Hematopoietic multipotent progenitor cell treated with erythropoietin and hydrocortisone succinate and interleukin-3 and kit ligand, for 4 days (in vitro differentiated cells): ENCODE data around the gene ABCC3.
"Not testable (repeated sequence)": the region's sequence is repeated elsewhere in the genome, so short reads cannot be mapped to it uniquely, and the experiment has no call there.

Experiments used
- DNase-seq: peaks from one replicate; pipeline ENCODE4 v3.0.0-alpha.2; 2015

Gene ABCC3

DNA sequence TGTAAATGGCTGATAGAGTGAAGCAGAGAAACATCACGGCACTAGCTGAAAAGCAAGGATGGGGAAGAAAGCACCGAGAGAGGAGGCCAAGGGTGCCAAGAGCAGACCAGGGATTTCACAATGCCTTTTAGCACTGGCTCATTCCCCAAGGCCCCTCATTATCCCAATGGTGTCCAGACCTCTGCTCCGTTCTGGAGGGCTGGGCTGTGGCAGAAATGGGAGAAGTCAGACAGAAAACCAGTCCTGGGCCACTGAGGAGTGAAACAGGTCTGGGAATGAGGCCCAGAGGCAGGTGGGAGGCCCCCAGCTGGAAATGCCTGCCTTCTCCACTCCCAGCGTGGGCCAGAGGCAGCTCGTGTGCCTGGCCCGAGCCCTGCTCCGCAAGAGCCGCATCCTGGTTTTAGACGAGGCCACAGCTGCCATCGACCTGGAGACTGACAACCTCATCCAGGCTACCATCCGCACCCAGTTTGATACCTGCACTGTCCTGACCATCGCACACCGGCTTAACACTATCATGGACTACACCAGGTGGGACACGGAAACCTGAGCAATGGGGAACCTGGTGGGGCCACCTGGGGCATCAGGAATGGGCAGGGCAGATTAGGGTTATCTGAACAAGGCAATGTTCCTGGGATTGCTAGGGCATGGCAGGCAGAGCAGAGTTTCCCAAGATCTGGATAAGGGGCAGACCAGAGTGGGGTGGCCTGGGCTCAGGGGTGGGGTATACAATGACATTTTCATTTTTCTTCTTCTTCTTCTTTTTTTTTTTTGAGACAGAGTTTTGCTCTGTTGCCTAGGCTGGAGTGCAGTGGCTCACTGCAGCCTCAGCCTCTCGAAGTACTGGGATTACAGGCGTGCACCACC is 52.8 kb downstream of the ABCC3 start:
- no peak for DNase-seq

DNA sequence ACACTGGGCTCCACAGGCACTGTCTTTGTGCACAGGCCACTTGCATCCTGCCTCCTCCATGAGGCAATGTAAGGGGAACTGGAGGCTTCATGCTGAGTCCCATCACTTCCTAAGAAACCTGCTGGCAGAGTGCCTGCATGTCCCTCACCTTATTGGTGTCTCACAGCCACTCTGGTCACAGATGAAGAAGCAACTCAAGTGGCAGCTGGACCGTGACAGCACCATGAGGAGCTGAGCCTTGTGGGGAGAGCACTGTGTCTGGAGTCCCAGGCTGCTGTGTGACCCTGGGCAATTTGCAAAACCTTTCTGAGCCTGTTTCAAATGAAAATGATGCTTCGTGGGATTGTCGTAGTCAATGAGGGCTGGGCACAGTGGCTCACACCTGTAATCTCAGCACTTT is 53.6 kb downstream of the ABCC3 start:
- no peak for DNase-seq

DNA sequence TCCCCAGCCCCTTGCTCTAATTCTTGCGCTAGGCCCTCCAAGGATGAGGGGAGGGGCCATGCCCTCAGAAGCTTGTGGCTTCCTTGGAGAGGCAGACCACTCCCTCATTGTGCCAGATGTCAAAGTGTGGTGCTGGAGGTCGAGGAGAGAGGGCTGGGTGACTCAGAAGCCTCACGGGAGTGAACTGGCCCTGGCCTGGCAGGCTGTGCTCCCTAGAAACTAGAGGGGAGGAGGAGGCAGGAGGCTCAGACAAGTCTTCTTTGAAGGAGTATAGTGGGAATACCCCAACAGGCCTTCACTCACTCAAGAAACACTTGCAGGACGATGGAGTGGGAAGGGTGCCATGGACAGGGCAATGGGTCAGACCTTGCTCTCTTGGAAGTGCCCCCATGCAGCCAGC is 54.6 kb downstream of the ABCC3 start:
- DNase-seq: peak; percentile 37

DNA sequence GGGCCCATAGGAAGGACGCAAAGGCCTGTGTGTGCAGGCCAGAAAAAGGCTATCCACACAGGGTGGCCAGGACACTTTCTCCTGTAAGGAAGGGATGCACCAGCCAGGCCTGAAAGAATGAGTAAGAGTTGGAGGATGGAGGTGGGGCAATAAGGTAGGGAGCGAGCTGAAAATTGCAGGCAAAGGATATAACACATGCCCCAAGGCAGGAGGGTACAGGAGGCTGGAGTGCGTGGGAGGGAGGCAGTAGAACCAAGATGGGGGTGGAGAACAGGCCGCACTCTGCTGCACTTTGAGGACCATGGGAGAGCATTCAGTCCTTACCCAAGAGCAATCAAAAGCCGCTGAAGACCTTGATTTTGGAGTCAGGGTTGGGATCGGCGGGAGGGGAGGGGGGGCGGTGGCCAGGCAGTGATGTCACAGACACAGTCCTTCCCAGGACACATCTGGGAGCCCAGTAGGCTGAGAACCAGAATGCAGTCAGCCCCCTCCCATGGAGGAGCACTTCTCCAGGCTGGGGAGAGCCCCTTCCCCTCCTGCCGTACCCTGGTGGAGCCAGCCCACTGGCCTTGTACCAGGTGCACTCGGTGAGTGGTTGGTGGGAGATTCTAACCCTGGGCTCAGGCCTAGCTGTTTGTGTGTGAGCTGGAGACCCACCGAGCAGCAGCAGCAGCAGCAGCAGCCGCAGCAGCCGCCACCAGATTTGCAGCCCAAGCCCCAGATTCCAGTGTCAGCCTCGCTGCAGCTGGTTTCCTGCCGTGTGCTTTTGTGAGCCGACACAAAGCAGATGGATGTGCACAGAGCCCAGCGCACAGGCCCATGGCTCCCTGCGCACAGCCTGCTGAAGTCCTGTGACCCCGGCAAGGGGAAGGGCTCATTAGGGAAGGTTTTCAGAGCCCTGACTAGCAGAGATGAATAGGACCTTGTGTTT is 55.5 kb downstream of the ABCC3 start:
- no peak for DNase-seq

DNA sequence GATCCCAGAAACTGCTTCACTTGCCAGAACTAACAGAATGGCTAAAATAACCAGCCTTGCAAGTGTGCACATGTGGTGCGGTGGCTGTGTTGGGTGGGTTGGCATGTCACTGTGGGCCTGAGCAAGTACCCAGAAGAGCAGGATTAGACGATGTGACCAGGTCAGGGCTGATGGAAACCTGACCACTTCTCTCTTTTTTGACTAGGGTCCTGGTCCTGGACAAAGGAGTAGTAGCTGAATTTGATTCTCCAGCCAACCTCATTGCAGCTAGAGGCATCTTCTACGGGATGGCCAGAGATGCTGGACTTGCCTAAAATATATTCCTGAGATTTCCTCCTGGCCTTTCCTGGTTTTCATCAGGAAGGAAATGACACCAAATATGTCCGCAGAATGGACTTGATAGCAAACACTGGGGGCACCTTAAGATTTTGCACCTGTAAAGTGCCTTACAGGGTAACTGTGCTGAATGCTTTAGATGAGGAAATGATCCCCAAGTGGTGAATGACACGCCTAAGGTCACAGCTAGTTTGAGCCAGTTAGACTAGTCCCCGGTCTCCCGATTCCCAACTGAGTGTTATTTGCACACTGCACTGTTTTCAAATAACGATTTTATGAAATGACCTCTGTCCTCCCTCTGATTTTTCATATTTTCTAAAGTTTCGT is 56.3 kb downstream of the ABCC3 start:
- DNase-seq: no peak

DNA sequence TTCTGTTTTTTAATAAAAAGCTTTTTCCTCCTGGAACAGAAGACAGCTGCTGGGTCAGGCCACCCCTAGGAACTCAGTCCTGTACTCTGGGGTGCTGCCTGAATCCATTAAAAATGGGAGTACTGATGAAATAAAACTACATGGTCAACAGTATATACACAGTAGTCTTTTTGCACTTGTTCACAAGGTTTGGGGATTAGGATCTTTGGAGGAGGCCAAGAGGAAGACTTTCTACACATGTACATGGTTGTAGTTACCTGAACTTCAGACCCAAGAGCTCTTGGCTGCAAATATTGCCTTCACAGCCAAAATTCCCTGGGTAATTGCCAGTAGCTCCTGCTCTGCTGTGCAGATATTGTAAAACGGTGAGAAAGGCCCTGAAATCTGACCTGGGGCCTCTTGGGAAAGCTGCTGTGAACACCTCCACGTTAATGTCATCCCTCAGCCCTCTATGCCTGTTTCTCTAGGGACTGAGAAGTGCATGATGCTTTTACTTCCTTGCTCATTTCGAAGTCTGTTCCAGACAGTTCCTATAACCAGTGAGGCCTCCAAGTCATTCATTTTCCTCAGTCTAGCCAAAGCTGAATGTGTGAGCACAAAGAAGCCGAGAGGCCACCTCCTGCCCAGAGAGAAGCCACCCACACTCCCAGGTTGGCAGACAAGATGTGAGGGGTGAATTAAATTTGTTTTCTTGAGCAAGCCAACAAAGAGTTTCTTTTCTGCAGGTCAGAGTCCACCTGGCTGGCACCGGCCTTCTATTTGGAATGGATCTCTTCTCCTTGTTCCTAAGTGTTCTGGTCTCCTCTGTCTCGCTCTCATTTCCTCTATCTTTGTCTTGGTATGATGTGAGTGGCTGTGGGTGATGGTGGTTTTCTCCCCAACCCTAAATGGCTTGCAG is 57.1 kb downstream of the ABCC3 start:
- no peak for DNase-seq

DNA sequence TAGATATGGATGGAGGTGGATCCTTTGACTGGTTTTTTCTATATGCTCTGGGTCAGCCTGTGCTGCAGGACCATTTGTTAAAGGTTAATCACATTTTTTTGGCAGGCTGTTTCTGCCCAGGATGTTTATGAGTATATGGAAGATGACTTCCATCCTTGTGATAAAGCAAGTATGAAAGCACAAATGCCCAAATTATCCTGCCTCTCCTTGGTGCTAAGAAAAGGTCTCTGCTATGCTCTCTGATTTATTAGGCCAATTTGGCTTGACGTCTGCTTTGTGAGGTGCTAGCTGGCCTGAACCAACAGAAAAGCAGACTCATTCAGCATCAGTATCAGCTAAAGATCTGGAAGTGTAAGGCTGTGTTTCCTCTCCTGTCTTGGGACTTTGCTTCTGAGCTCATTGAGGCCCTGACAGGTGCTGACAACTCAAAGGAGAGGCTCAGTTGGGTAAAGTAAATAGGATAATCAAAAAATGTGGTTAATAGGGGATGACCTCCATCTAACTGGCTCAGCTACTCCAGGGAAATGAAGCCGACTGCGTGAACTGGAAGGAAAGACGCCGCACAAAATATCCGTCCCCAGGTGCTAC is 57.9 kb downstream of the ABCC3 start:
- no peak for DNase-seq

DNA sequence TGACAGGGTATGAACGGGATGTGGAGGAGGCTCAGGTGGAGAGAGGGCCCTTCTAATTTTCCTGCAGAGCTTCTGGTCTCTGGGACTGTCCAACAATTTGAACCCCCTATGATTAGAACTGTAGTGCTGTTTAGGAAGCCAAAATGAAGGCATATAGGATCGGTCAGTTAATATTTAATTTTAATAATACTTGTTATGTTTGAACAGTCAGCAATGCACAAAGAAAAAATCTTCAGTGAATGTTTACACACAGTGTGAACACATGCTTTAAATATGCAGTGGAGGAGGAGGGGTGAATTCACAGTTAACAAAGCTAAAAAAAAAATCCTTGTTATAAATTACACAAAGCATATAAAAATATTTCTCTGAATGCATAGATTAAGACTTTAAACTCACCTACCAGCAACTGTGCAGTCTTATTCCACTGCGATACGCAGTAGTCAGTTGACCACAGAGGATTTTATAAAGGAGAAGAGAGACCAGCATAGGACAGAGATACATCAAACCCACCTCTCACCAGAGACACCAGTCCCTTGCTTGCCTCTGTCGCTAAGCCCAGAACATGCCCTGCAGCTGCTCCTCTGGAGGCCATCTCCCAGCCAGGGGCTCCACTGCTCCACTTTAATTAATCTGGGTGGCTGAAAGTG is 58.5 kb downstream of the ABCC3 start:
- no peak for DNase-seq

DNA sequence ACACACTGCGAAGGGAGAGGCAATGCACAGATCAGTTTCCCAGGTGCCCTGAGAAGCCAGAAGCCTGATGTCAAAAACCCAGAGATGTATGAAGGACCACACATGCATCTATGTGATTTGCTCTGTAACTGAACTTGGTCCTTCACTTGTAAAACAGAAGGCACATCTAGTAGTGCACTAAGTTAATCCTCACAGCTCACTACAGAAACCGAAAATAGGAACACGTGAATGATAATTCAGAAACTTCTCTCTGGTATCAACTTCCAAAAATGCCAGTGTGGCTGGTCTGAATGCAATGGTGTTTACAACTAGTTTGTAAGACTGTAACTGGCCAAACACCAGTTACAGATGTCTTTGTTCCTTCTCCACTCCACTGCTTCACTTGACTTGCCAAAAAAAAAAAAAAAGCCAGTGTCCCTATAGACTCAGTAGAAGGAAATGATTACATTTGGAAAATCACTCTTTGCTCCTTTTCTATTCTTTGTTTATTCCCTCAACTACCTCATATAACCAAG is 61.7 kb downstream of the ABCC3 start:
- DNase-seq: no peak

DNA sequence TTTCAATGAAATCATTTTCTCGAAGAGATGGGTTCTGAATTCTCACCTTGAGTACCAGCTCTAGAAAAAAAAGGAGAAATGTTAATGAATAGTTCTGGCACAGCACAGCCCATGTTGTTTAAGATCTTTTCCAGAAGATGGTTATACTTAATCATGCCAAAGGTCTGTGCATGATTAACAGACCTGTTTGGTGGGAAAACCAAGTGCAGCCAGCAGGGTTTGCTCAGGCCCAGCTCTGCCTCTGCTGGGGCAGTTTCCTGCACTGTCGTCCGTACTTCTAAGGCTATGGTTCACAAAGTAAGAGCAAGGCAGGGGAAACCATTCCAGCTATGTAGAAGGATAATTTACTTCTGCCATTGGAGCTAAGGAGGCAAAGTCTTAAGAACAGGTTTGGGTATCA is 62.4 kb downstream of the ABCC3 start:
- no peak for DNase-seq

DNA sequence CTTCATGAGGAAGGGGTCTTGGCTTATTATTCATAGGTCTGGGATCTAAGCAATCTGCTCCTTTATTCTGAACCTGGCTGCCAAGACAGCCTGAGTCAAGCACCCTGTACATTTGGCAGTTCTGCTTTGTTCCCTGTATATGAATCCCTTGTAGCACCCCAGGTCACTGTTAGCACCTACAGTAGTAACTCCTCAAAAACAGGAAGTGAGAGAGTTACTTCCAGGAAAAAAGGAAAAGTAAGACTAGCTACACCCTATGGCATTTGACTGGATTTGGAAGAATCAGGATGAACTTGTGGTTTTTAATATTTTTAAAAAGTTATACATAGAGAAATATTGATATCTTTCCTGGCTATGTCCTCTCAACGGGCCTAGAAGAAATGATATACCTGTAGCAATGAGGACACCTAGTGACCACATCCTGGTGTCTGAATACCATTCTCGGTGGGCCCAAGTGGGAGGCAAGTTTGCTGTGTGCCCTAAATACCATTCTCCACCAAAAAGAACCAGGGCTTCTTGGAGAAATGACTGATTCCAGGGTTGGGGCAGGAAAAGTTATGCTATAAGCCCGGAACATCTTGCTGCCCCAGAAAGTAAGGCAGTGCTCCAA is 63.1 kb downstream of the ABCC3 start:
- no peak for DNase-seq

DNA sequence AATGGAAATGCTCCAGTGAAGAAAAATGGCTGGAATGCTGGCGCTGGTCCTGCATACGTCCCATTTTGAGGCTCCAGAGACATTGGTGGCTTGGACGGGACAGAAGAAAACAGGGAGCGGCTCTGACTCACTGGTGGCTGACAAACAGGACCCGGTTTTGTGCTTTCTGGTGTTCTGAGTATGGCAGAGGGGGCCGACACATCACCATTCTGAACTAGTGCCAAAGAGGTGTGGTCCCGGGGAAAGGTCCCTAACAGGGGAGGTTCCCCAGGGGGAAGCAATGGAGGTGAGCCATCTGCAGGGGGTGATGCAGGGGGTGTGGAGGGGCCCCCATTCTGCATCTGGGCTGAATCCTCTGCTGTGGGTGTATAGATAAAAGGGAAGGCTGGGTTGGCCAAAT is 64.7 kb downstream of the ABCC3 start:
- no peak for DNase-seq

DNA sequence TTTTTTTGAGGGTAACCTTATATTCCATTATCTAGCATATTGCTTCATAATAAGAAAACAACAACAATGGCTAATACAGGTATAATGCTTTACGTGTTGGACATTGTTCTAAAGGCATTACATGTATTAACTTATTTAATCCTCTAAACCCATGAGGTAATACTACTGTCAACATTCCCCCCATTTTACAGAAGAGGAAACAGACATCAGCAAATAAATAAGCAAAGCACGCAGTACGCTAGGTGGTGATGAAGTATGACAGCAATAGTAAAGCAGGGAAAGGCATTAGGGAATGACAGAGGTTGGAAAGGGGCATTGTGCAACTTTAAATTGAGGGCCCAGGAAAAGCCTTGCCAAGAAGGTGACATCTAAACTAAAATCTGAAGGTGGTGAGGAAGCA is 68.5 kb downstream of the ABCC3 start:
- no peak for DNase-seq

DNA sequence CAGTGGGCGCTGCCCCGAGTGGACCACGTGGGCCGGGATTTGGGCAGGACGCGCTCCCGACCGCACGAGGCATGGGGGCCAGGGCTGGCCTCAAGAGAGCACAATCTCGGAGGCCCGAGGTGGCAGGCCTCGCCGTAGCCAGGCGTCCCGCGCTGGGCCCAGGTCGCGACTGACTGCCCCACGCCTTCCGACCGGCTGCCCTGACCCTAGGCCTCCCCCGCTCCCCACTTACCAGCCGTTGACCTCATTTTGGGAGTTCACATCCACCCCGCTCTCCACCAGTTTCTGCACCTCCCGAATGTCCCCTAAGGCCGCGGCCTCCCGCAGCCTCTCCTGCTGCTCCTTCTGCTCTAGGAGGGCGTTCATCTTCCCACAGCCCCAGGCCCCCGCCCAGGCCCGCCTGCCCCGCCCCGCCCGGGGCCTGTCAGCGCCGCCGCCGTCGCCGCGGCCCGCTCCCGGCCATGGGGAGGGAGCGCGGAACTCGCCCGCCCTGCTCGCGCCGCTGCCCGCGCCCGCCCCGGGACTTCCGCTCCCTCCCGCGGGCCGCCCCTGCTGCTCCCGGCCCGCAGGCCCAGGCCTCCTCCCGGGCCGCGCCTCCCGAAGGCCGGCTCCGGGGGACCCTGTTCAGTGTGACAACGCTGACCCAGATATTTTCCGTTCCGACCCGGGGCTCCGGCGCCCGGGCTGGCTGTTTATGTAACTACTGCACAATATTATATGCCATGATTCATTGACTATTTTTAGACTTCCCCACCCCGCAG is 72.8 kb downstream of the ABCC3 start, which contains the start of gene ANKRD40:
ANKRD40 (minus strand) TSS at position 626 of the 761 bp plus-strand sequence; CDS start at position 366, 260 bp downstream.
- DNase-seq: peak; percentile 95

DNA sequence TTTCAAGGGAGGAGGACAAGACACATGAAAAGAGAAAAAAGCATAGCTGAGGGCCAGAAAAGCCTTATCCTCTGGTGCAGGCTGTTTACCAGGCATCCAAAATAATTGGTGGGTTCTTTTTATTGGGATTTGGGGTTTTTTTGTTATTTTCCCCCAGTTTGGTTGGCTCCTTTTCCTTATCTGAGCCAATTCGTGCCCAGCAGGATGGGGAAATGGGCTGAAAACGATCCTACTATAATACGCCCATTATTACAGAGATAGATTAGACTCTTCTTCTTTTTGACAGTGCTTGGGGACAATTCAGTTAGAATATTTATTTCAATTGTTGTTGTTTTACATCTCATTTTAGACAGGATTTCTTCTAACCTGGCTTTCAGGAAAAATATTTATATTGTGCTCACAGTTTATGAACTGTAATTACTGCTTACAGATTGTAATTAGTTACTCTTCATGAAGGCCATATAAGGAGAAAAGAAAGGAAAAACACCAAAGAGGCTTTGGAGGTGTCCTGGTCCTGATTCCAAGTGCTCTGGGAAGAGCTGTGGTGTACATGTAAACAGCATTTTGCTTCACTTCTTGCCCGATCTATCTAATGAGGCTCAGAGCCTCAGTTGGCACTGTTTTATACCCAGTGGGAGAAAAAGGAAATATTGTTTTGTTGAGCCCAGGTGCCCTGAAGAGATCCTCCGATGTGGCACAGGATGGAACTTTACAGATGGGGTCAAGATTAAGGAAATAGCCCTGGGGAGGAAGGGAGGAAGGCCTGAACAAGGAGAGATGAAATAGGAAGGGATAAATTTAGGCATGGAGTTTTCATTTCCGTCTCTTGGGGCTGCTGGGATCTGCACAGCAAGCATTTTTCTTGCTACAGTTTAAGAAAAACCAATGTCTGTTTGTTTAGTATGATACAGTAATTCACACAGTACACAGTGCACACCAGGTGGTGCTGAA is 73.6 kb downstream of the ABCC3 start:
- DNase-seq: peak; percentile 32

DNA sequence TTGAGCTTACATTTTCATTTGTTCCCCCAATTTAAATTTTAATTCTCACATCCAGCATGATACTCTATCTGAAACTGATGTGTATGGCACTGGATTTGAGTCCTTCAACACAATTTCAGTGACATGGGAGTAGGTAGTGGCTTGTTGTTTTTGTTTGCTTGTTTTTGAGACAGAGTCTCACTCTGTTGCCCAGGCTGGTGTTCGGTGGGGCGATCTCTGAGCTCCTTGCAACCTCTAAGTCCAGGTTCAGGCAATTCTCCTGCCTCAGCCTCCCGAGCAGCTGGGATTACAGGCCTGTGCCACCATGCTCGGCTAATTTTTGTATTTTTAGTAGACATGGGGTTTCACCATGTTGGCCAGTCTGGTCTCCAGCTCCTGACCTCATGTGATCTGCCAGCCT is 74.4 kb downstream of the ABCC3 start:
- DNase-seq: not testable (repeated sequence)

DNA sequence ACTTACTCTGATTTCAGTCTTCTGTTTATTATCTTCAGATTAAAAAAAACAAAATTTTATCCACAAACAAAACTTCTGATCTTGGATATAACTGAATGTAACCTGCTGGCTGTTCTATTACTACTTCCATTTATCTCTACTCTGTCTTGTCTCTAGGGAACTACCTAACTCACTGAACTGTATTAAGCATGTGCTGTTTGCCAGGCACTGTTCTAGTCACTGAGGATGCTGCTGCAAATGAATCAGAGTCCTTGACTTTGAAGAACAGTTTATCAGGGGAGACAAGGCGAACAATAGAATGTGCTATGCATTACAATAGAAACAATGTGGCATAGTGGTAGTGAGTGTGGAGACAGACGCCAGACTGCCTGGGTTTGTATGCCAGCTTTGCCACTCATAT is 75.3 kb downstream of the ABCC3 start:
- no peak for DNase-seq

DNA sequence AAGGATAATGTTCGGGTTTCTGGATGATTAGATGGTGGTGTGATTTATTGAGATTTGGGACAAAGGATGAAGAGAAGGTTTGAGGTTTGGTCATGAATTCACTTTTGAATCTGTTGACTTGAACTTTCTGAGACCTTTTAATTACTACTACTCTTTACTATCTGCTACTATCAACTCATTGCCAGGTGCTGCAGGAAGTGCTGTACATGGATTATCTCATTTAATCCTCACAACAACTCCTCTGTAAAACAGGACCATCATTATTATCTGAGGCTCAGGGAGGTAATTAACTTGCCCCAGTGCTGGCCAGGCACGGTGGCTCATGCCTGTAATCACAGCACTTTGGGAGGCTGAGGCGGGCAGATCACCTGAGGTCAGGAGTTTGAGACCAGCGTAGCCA is 76.0 kb downstream of the ABCC3 start:
- DNase-seq: no peak

DNA sequence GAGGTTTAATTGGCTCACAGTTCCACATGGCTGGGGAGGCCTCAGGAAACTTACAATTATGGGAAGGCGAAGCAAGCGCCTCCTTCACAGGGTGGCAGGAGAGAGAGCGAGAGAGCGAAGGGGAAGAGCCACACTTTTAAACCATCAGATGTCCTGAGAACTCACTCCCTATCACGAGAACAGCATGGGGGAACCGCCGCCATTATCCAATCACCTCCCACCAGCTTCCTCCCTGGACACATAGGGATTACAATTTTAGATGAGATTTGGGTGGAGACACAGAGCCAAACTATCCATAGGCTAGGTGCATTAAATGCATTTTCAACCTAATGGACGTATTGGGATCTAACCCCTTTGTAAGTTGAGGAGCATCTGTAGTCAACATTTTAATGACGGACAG is 78.0 kb downstream of the ABCC3 start:
- DNase-seq: no peak
